ENCODE results near the gene MAGI1.

DNA sequence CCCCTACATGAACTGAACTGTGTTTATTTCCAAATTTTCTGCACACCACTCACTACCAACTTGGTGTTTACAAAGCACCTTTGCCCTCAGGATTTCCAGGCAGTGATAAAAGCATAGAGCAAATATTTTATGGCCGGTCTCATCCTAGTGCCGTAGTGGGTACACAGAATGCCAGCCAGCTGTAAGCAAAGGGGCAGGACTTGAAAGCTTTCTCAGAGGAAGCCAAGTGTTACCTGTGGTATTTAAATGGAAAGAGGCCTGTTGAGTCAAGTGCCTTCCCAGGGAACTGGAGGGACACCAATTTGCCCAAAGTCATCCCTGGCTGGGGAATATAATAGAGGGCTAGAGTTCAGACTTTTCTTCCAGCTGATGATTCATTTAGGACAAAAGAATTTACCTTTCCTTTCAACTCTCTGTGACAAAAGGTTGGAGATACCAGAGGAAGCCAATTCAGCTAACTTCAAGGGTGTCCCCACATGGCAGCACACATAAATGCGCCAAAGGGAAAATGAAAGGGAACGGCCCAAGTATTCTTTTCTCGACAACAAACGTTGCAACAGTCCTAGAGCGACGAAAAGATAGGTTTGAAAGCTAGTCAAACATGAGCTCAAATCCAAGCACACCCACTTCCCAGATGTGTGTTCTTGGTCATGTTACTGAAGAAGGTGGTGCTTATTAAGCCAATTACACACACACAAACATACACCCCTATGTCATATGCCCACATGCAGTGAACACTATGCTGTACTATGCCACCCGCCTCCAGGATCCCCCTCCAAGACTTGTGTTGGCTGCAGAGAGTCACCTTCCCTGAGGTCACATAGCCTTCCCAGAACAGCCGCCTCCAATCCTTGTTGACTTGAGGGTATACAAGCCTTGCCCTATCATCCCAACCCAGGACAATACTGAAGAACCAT is 27.7 kb downstream of the MAGI1 start:
- TF ChIP-seq, protein P1, sequence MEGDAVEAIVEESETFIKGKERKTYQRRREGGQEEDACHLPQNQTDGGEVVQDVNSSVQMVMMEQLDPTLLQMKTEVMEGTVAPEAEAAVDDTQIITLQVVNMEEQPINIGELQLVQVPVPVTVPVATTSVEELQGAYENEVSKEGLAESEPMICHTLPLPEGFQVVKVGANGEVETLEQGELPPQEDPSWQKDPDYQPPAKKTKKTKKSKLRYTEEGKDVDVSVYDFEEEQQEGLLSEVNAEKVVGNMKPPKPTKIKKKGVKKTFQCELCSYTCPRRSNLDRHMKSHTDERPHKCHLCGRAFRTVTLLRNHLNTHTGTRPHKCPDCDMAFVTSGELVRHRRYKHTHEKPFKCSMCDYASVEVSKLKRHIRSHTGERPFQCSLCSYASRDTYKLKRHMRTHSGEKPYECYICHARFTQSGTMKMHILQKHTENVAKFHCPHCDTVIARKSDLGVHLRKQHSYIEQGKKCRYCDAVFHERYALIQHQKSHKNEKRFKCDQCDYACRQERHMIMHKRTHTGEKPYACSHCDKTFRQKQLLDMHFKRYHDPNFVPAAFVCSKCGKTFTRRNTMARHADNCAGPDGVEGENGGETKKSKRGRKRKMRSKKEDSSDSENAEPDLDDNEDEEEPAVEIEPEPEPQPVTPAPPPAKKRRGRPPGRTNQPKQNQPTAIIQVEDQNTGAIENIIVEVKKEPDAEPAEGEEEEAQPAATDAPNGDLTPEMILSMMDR (IDR thresholded peaks at IDR 0.05) = no peak
- peak in 1 of 3 donors; percentile 12 for TF ChIP-seq POLR2AphosphoS5 (IDR thresholded peaks at IDR 0.05)

Measured in breast epithelium (tissue), 3 donors.